Liver (tissue), 9 donors: ENCODE results near the gene TMEM168. TPM values are rescaled to one million over a fixed set of nuclear protein-coding genes. Genes with fewer than 3 reads are reported as not detected.

ENCODE experiments used
- DNase-seq: peaks from one replicate; pipeline ENCODE4 v3.0.0-alpha.2; 2017; ENCODE audit warnings: low spot score
- H3K27ac ChIP-seq, 2 donors: one replicate each; pipeline ENCODE4 v1.7.0; 2013; ENCODE audit warnings: inconsistent platforms in 2 of 2, low read length in 2 of 2, control low read depth in 1 of 2, low read depth in 1 of 2, mild to moderate bottlenecking in 1 of 2
- H3K27me3 ChIP-seq, 4 donors: one replicate each; pipeline versions ENCODE4 v1.6.1 to v1.7.0; 2013; ENCODE audit warnings: low read length in 3 of 4, inconsistent platforms in 1 of 4, mild to moderate bottlenecking in 1 of 4, moderate library complexity in 1 of 4; ENCODE audit not compliant: control insufficient read depth in 4 of 4, insufficient read depth in 4 of 4
- H3K36me3 ChIP-seq, 4 donors: one replicate each; pipeline versions ENCODE4 v1.6.1 to v1.7.0; 2013; ENCODE audit warnings: low read length in 3 of 4, mild to moderate bottlenecking in 3 of 4, low read depth in 1 of 4, moderate library complexity in 1 of 4; ENCODE audit not compliant: control insufficient read depth in 4 of 4, insufficient read depth in 3 of 4
- H3K4me1 ChIP-seq, 4 donors: one replicate each; pipeline versions ENCODE4 v1.6.1 to v1.7.0; 2013; ENCODE audit warnings: low read length in 3 of 4, mild to moderate bottlenecking in 3 of 4, moderate library complexity in 1 of 4; ENCODE audit not compliant: control insufficient read depth in 4 of 4, insufficient read depth in 4 of 4
- H3K4me3 ChIP-seq, 3 donors: one replicate each; pipeline versions ENCODE4 v1.6.1 to v1.7.0; 2013; ENCODE audit warnings: low read length in 3 of 3, control low read depth in 1 of 3, low read depth in 1 of 3, mild to moderate bottlenecking in 1 of 3
- H3K9ac ChIP-seq, 2 donors: one replicate each; pipeline ENCODE4 v1.7.0; 2013; ENCODE audit warnings: low read length in 2 of 2, mild to moderate bottlenecking in 2 of 2, moderate library complexity in 2 of 2, control low read depth in 1 of 2, low read depth in 1 of 2
- H3K9me3 ChIP-seq, 4 donors: one replicate each; pipeline versions ENCODE4 v1.6.1 to v1.7.0; 2013; ENCODE audit warnings: low read length in 3 of 4; ENCODE audit not compliant: control insufficient read depth in 4 of 4
- CTCF ChIP-seq: fragments of 150-350 bp; IDR thresholded peaks from 2 replicates; pipeline ENCODE4 v1.5.1; 2017; ENCODE audit warnings: improper control_type of control experiment, low read depth, low read length; ENCODE audit not compliant: missing input control
- EGR1 ChIP-seq, 2 donors: IDR thresholded peaks; 2 replicates each; pipeline ENCODE4 v1.6.1; 2016 to 2018; ENCODE audit warnings: antibody characterized with exemption in 2 of 2, low read depth in 2 of 2
- FOXA1 ChIP-seq: IDR thresholded peaks from 2 replicates; pipeline ENCODE4 v1.6.1; 2016; ENCODE audit warnings: antibody characterized with exemption
- FOXA2 ChIP-seq: IDR thresholded peaks from 2 replicates; pipeline ENCODE4 v1.6.1; 2016; ENCODE audit warnings: antibody characterized with exemption
- GABPA ChIP-seq, 2 donors: IDR thresholded peaks in 1 of 2; conservative IDR thresholded peaks in 1 of 2; 2 replicates each; pipeline ENCODE4 v1.6.1; 2016; ENCODE audit warnings: antibody characterized with exemption in 2 of 2, mild to moderate bottlenecking in 1 of 2, moderate library complexity in 1 of 2
- HNF4A ChIP-seq, 2 donors: conservative IDR thresholded peaks; 2 replicates each; pipeline ENCODE4 v1.6.1; 2016; ENCODE audit warnings: antibody characterized with exemption in 2 of 2, mild to moderate bottlenecking in 2 of 2
- HNF4G ChIP-seq: IDR thresholded peaks from 2 replicates; pipeline ENCODE4 v1.6.1; 2016; ENCODE audit warnings: antibody characterized with exemption
- JUND ChIP-seq, 2 donors: IDR thresholded peaks; 2 replicates each; pipeline ENCODE4 v1.6.1; 2016; ENCODE audit warnings: antibody characterized with exemption in 2 of 2
- MAX ChIP-seq: IDR thresholded peaks from 2 replicates; pipeline ENCODE4 v1.6.1; 2016; ENCODE audit warnings: antibody characterized with exemption
- NR2F2 ChIP-seq: IDR thresholded peaks from 2 replicates; pipeline ENCODE4 v1.6.1; 2016; ENCODE audit warnings: antibody characterized with exemption
- RAD21 ChIP-seq, 2 donors: IDR thresholded peaks; 2 replicates each; pipeline ENCODE4 v1.6.1; 2016; ENCODE audit warnings: antibody characterized with exemption in 2 of 2, mild to moderate bottlenecking in 2 of 2
- REST ChIP-seq: IDR thresholded peaks from 2 replicates; pipeline ENCODE4 v1.6.1; 2016; ENCODE audit warnings: antibody characterized with exemption, mild to moderate bottlenecking
- RXRA ChIP-seq, 2 donors: IDR thresholded peaks; 2 replicates each; pipeline ENCODE4 v1.6.1; 2017 to 2018; ENCODE audit warnings: antibody characterized with exemption in 2 of 2, mild to moderate bottlenecking in 1 of 2
- SP1 ChIP-seq: IDR thresholded peaks from 2 replicates; pipeline ENCODE4 v1.6.1; 2018; ENCODE audit warnings: antibody characterized with exemption, mild to moderate bottlenecking
- TAF1 ChIP-seq: conservative IDR thresholded peaks from 2 replicates; pipeline ENCODE4 v1.6.1; 2016; ENCODE audit warnings: antibody characterized with exemption, mild to moderate bottlenecking
- YY1 ChIP-seq: IDR thresholded peaks from 2 replicates; pipeline ENCODE4 v1.6.1; 2016; ENCODE audit warnings: antibody characterized with exemption, mild to moderate bottlenecking
- ZBTB33 ChIP-seq: IDR thresholded peaks from 2 replicates; pipeline ENCODE4 v1.6.1; 2016; ENCODE audit warnings: antibody characterized with exemption
- WGBS: extraction: QIAGEN DNeasy Blood & Tissue Kit; methylation state at CpG from one replicate; pipeline ENCODE4 v1.1.7; 2013; 5-methylcytosine and 5-hydroxymethylcytosine counted together
- polyA plus RNA-seq, 2 donors: library from polyadenylated mRNA; stranded (reverse) in 1 of 2; unstranded in 1 of 2; fragments of 200-250 nt in 1 of 2; fragments of >200 nt in 1 of 2; fragmentation: Nextera tagmentation in 1 of 2; extraction: Ambion mirVana in 1 of 2; gene quantifications; one replicate each; pipeline versions ENCODE4 v1.2.1 to v1.2.3, GENCODE V29; 2013 to 2015
- total RNA-seq, 2 donors: library from RNA; depleted of rRNA; stranded (reverse); fragments of >200 nt; gene quantifications; one replicate each; pipeline ENCODE4 v1.2.3, GENCODE V29; 2014
- donor health status: healthy.
- donor health status: healthy.
- donor health status: healthy.
- donor health status: healthy.
- donor health status: healthy.

The TMEM168 gene
- total and polyA plus RNA-seq, 4 donors, result 4.6 to 16.8 (median 7.7) TPM

- no peaks in the 10 kb centered on the region for H3K9me3 ChIP-seq
- no peak for DNase-seq
- no peak overlapping the region for H3K9ac ChIP-seq
- H3K27ac ChIP-seq, result no peak overlapping the region
- H3K27me3 ChIP-seq, result no peaks in the 10 kb centered on the region
- TF ChIP-seq HNF4A (conservative IDR thresholded peaks at IDR 0.05) (no peak), ZBTB33 (no peak), RXRA (IDR thresholded peaks at IDR 0.05) (no peak), EGR1 (IDR thresholded peaks at IDR 0.05; ENCODE audit: low read depth in 2 of 2) (no peak), NR2F2 (no peak), REST (no peak), RAD21 (IDR thresholded peaks at IDR 0.05) (no peak), GABPA (IDR thresholded peaks at IDR 0.05 in 1 of 2, conservative IDR thresholded peaks at IDR 0.05 in 1 of 2) (no peak), CTCF (no peak), FOXA2 (no peak), JUND (IDR thresholded peaks at IDR 0.05) (no peak), YY1 (no peak), FOXA1 (no peak)
- no peaks in the 10 kb centered on the region for H3K4me1 ChIP-seq
- no peaks in the 10 kb centered on the region for H3K36me3 ChIP-seq
- WGBS, result 76% methylated on average over 1 of the region's 1 CpG
- no peak overlapping the region for H3K4me3 ChIP-seq
These were observed 68.8 kb downstream of the TMEM168 start for GRCh38 chr7:112721366-112721765.

GRCh38 chr7:112715525-112715924 is 74.7 kb downstream of the TMEM168 start:
- no peaks in the 10 kb centered on the region for H3K4me1 ChIP-seq
- no peak overlapping the region for H3K27ac ChIP-seq
- H3K27me3 ChIP-seq, result peaks cover 0 to 2% (median 0%) of the 10 kb centered on the region in 4 donors
- no peak overlapping the region for H3K4me3 ChIP-seq
- DNase-seq, result no peak
- TF ChIP-seq REST (no peak), HNF4G (no peak), CTCF (no peak), ZBTB33 (no peak), SP1 (no peak), MAX (no peak), TAF1 (no peak), GABPA (IDR thresholded peaks at IDR 0.05 in 1 of 2, conservative IDR thresholded peaks at IDR 0.05 in 1 of 2) (no peak), RAD21 (IDR thresholded peaks at IDR 0.05) (no peak), FOXA2 (no peak)
- no peaks in the 10 kb centered on the region for H3K9me3 ChIP-seq
- 70% methylated on average over 4 of the region's 4 CpGs for WGBS
- H3K9ac ChIP-seq, result no peak overlapping the region
- no peaks in the 10 kb centered on the region for H3K36me3 ChIP-seq
